ENCODE measurements around the gene CCDC9B.

Gene CCDC9B

GRCh38 chr15:40301467-40302179 lies 39.1 kb downstream of the CCDC9B start:
- no peak for DNase-seq
- TF ChIP-seq EZH2 (optimal IDR thresholded peaks at IDR 0.05; ENCODE audit: low read depth, low read length) (no peak), CTCF (IDR thresholded peaks at IDR 0.05; ENCODE audit: low read length) (no peak), EZH2phosphoT487 (IDR thresholded peaks at IDR 0.05; ENCODE audit: low read length) (no peak)
- Histone ChIP-seq H3K4me1 (ENCODE audit: low read length) (no peaks in the 10 kb centered on the region), H3K9ac (ENCODE audit: low read length) (no peak overlapping the region), H3K27me3 (replicated peaks; ENCODE audit: insufficient read depth, low read length) (peaks cover 11% of the 10 kb centered on the region; the same call in 1 of the 2 replicates), H4K20me1 (ENCODE audit: insufficient read depth, low read length) (no peaks in the 10 kb centered on the region), H3K27ac (ENCODE audit: low read length) (no peak overlapping the region), H3K4me2 (ENCODE audit: low read depth, low read length) (no peak overlapping the region), H3K4me3 (ENCODE audit: low read length) (no peak overlapping the region), H3K9me3 (replicated peaks; ENCODE audit: insufficient read depth, low read length) (no peaks in the 10 kb centered on the region), H3K36me3 (replicated peaks; ENCODE audit: insufficient read depth, low read length) (no peaks in the 10 kb centered on the region), H3K79me2 (ENCODE audit: low read length) (no peaks in the 10 kb centered on the region), H2AFZ (ENCODE audit: low read length) (no peak overlapping the region), H3K9me2 (replicated peaks; ENCODE audit: insufficient read depth, low read length) (no peaks in the 10 kb centered on the region), H3F3A (ENCODE audit: insufficient read depth, low read length) (no peaks in the 10 kb centered on the region)

- no peaks in the 10 kb centered on the region for H3F3A ChIP-seq (ENCODE audit: insufficient read depth, low read length)
- no peak for TF ChIP-seq EZH2phosphoT487 (IDR thresholded peaks at IDR 0.05; ENCODE audit: low read length)
- TF ChIP-seq EZH2 (optimal IDR thresholded peaks at IDR 0.05; ENCODE audit: low read depth, low read length) = no peak
- no peak for TF ChIP-seq CTCF (IDR thresholded peaks at IDR 0.05; ENCODE audit: low read length)
- H4K20me1 ChIP-seq (ENCODE audit: insufficient read depth, low read length) = no peaks in the 10 kb centered on the region
- H3K9ac ChIP-seq (ENCODE audit: low read length) = no peak overlapping the region
- no peaks in the 10 kb centered on the region for H3K9me2 ChIP-seq (replicated peaks; ENCODE audit: insufficient read depth, low read length)
- H3K79me2 ChIP-seq (ENCODE audit: low read length) = no peaks in the 10 kb centered on the region
- H2AFZ ChIP-seq (ENCODE audit: low read length) = no peak overlapping the region
- H3K9me3 ChIP-seq (replicated peaks; ENCODE audit: insufficient read depth, low read length) = no peaks in the 10 kb centered on the region
- no peak overlapping the region for H3K4me3 ChIP-seq (ENCODE audit: low read length)
- no peaks in the 10 kb centered on the region for H3K4me1 ChIP-seq (ENCODE audit: low read length)
- H3K36me3 ChIP-seq (replicated peaks; ENCODE audit: insufficient read depth, low read length) = no peaks in the 10 kb centered on the region
- H3K27ac ChIP-seq (ENCODE audit: low read length) = no peak overlapping the region
- H3K27me3 ChIP-seq (replicated peaks; ENCODE audit: insufficient read depth, low read length) = peaks cover 16% of the 10 kb centered on the region; the same call in 1 of the 2 replicates
- DNase-seq = no peak
- no peak overlapping the region for H3K4me2 ChIP-seq (ENCODE audit: low read depth, low read length)
These were observed 40.0 kb downstream of the CCDC9B start for GRCh38 chr15:40300771-40301170.

DNA sequence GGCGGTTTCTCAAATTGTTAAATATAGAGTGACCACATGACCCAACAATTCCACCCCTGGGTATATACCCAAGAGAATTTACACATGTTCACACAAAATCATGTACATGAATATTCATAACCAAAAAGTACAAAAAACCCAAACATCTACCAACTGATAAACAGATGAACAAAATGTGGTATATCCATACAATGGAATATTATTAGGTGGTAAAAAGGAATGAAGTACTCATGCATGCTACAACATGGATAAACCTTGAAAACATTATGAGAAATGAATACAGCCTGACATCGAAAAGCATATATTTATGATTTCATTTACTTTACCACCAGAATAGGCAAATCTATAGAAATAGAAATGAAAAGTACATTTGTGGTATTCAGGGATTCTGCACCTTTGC lies 40.4 kb downstream of the CCDC9B start:
- TF ChIP-seq EZH2phosphoT487 (IDR thresholded peaks at IDR 0.05; ENCODE audit: low read length) (no peak), CTCF (IDR thresholded peaks at IDR 0.05; ENCODE audit: low read length) (no peak), EZH2 (optimal IDR thresholded peaks at IDR 0.05; ENCODE audit: low read depth, low read length) (no peak)
- DNase-seq = no peak
- Histone ChIP-seq H3K4me1 (ENCODE audit: low read length) (no peaks in the 10 kb centered on the region), H3K36me3 (replicated peaks; ENCODE audit: insufficient read depth, low read length) (no peaks in the 10 kb centered on the region), H2AFZ (ENCODE audit: low read length) (no peak overlapping the region), H3F3A (ENCODE audit: insufficient read depth, low read length) (no peaks in the 10 kb centered on the region), H3K9ac (ENCODE audit: low read length) (no peak overlapping the region), H3K4me3 (ENCODE audit: low read length) (no peak overlapping the region), H3K9me2 (replicated peaks; ENCODE audit: insufficient read depth, low read length) (no peaks in the 10 kb centered on the region), H3K27ac (ENCODE audit: low read length) (no peak overlapping the region), H3K4me2 (ENCODE audit: low read depth, low read length) (no peak overlapping the region), H3K27me3 (replicated peaks; ENCODE audit: insufficient read depth, low read length) (peaks cover 20% of the 10 kb centered on the region; the same call in 1 of the 2 replicates), H3K79me2 (ENCODE audit: low read length) (no peaks in the 10 kb centered on the region), H3K9me3 (replicated peaks; ENCODE audit: insufficient read depth, low read length) (no peaks in the 10 kb centered on the region), H4K20me1 (ENCODE audit: insufficient read depth, low read length) (no peaks in the 10 kb centered on the region)
